Measurements from ENCODE around the gene EBF4.

DNA sequence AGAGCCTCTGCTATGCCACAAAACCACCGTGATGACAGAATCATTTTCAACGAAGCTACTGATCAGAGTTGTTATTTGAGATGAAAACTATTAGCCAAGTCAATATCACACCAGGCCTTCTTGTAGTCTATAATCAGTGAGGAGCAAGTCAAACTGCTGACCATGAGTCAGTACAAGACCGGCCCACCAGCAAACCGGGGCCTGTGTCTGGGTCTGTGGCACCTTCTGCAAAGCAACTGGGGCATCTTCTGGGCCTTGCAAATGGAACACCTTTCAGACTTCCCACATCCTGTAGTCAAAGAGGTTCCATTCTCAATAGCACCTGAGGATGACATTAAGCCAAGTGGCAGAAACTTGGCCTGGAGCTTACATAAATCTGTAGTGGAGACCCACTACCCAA is 69.3 kb downstream of the EBF4 start:
- TF ChIP-seq USF1 (IDR thresholded peaks at IDR 0.05; ENCODE audit: borderline replicate concordance, extremely low read length, insufficient read depth, low read depth, low read length) (no peak), CEBPB (IDR thresholded peaks at IDR 0.05; ENCODE audit: borderline replicate concordance in 1 of 2, low read depth in 2 of 2, low read length in 2 of 2) (no peak), SKIL (IDR thresholded peaks at IDR 0.05; ENCODE audit: low read depth, poor library complexity, severe bottlenecking) (no peak), ESRRA (IDR thresholded peaks at IDR 0.05; ENCODE audit: low read length) (no peak), CTCF (IDR thresholded peaks at IDR 0.05 in 2 of 3, conservative IDR thresholded peaks at IDR 0.05 in 1 of 3; ENCODE audit: control insufficient read depth in 2 of 3, extremely low read depth in 1 of 3, insufficient read depth in 1 of 3, low read depth in 3 of 3, low read length in 3 of 3) (no peak), POLR2A (IDR thresholded peaks at IDR 0.05; ENCODE audit: low read depth, low read length) (no peak), CHD2 (IDR thresholded peaks at IDR 0.05; ENCODE audit: borderline replicate concordance, low read depth, low read length) (no peak), ZNF274 (IDR thresholded peaks at IDR 0.05; ENCODE audit: insufficient read depth, insufficient read length) (no peak), RUNX3 (IDR thresholded peaks at IDR 0.05; ENCODE audit: low read length) (no peak), MYC (IDR thresholded peaks at IDR 0.05; ENCODE audit: insufficient read depth, insufficient read length, insufficient replicate concordance, low read length, severe bottlenecking) (no peak), ZNF384 (IDR thresholded peaks at IDR 0.05; ENCODE audit: borderline replicate concordance, low read depth, low read length) (no peak), TCF12 (IDR thresholded peaks at IDR 0.05; ENCODE audit: low read depth, low read length) (no peak)
- TF ChIP-seq, protein P1, sequence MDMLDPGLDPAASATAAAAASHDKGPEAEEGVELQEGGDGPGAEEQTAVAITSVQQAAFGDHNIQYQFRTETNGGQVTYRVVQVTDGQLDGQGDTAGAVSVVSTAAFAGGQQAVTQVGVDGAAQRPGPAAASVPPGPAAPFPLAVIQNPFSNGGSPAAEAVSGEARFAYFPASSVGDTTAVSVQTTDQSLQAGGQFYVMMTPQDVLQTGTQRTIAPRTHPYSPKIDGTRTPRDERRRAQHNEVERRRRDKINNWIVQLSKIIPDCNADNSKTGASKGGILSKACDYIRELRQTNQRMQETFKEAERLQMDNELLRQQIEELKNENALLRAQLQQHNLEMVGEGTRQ (IDR thresholded peaks at IDR 0.05; ENCODE audit: borderline replicate concordance, low read depth, low read length) = no peak
- TF ChIP-seq, protein P2, sequence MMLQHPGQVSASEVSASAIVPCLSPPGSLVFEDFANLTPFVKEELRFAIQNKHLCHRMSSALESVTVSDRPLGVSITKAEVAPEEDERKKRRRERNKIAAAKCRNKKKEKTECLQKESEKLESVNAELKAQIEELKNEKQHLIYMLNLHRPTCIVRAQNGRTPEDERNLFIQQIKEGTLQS (IDR thresholded peaks at IDR 0.05; ENCODE audit: borderline replicate concordance, extremely low read depth, low read depth, low read length) = no peak

Data from GM12878 (cell line).